GM21367 (cell line): ENCODE measurements around the gene NUP210.
A peak's percentile ranks its signal among the peaks of the same experiment; 100 is the strongest.
"Not testable (repeated sequence)": the region's sequence is repeated elsewhere in the genome, so short reads cannot be mapped to it uniquely, and the experiment has no call there.

Experiments used
- ATAC-seq: cut with Tn5 transposase; IDR thresholded peaks from one replicate; pipeline ENCODE4 v1.9.1; 2021; ENCODE audit not compliant: unreplicated experiment

Gene NUP210

DNA sequence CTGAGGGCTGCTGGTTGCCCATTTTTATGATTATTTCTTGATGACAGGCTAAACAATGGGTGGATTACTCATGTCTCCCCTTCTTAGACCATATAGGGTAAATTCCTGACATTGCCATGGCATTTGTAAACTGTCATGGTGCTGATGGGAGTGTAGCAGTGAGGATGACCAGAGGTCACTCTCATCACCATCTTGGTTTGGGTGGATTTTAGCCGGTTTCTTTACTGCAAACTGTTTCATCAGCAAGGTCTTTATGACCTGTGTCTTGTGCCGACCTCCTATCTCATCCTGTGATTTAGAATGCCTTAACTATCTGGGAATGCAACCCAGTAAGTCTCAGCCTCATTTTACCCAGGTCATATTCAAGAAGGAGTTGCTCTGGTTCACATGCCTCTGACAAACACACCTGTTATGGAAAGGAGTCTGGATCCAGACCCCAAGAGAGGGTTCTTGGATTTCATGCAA, 10.3 kb upstream of the NUP210 start:
- not testable (repeated sequence) for ATAC-seq

DNA sequence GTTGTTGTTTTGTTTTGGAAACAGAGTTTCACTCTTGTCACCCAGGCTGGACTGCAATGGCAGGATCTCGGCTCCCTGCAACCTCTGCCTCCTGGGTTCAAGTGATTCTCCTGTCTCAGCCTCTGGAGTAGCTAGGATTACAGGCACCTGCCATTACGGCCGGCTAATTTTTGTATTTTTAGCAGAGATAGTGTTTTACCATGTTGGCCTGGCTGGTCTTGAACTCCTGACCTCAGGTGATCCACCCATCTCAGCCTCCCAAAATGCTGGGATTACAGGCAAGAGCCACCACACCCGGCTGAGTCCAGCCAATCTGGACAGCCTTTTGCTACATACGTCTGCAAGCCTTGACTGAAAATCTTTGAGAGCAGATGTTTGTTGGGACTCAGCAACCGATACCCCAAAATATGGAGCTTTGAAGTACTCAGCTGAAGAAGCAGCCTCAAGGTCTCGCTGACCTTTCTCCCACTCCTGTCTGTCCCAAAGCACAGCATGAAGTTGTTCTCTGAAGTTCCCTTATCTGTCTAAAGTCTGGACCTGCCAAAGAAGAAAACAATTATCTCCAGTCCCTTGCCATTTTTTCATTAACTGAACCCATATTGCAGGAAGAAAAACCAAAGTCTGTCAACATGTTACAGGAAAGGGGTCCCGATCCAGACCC, 9.6 kb upstream of the NUP210 start:
- ATAC-seq = no peak

DNA sequence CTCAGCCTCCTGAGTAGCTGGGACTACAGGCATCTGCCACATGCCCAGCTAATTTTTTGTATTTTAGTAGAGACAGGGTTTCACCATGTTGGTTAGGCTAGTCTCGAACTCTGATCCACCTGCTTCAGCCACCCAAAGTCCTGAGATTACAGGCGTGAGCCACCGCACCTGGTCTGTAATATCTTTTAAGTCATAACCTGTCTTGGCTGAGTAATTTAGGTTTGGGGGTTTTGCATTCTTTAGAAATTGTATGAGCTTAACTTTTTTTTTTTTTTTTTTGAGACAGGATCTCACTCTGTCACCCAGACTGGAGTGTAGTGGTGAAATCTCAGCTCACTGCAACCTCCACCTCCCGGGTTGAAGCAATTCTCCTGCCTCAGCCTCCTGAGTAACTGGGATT, 8.6 kb upstream of the NUP210 start:
- not testable (repeated sequence) for ATAC-seq

DNA sequence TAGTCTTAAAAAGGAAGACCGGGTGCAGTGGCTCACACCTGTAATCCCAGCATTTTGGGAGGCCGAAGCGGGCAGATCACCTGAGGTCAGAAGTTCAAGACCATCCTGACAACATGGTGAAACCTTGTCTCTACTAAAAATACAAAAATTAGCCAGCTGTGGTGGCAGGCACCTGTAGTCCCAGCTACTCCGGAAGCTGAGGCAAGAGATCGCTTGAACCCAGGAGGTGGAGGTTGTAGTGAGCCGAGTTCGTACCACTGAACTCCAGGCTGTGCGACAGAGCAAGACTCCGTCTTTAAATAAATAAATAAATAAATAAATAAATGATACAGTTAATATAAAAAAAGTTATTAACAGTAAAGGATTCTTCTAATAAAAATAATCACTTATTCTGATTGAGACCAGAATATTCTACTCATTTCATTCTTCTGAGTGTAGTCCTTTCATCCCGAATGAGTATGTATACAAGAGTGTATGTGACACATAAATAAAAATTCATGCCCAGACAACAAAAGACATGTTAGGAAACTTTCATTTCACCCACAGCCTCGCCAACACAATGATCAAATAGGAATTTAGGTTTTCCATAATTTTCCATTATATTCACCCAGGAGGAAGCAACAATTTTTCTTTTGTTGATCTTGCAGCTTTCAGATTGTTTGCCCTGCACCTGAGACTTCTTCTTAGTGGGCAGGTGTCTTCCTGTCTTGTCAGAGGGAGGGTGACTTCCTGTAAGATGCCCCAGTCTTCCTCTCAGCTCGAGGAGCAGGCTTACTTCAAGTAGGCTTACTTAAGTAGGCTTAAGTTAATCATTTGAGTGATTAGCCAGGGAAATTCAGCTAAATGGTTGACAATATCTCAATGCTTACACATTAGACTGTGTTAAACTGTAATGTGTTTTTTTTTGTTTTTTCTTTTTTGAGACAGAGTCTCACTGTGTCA, 7.8 kb upstream of the NUP210 start:
- no peak for ATAC-seq

DNA sequence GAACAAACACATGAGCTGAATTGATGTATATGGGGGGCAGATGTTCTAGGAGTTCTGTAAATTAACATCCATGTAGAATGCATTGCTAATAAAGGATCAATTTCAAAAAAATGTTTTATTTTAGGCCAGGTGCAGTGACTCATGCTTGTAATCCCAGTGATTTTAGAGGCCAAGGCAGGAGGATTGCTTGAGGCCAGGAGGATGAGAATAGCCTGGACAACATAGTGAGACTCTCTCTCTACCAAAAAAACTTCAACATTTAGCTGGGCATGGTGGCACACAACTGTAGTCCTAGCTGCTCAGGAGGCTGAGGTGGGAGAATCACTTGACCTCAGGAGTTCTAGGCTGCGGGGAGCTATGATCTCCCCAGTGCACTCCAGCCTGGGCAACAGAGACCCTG, 6.5 kb upstream of the NUP210 start:
- no peak for ATAC-seq

DNA sequence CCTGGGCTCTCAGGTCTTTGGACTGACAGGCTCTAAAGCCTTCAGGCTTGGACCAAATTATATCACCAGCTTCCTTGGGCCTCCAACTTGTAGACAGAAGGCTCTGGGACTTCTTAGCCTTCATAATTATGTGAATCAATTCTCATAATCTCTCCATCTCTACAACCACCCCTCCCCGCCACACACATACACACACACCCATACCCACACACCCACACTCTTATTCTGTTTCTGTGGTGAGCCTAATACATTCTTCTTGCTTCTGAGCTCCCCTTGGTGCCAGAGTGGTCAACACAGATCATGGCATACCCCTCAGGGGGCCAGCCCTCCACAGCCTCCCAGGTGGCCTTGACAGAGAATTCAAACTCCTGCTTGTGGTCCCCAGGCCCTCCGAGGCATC, 5.6 kb upstream of the NUP210 start:
- ATAC-seq = no peak

DNA sequence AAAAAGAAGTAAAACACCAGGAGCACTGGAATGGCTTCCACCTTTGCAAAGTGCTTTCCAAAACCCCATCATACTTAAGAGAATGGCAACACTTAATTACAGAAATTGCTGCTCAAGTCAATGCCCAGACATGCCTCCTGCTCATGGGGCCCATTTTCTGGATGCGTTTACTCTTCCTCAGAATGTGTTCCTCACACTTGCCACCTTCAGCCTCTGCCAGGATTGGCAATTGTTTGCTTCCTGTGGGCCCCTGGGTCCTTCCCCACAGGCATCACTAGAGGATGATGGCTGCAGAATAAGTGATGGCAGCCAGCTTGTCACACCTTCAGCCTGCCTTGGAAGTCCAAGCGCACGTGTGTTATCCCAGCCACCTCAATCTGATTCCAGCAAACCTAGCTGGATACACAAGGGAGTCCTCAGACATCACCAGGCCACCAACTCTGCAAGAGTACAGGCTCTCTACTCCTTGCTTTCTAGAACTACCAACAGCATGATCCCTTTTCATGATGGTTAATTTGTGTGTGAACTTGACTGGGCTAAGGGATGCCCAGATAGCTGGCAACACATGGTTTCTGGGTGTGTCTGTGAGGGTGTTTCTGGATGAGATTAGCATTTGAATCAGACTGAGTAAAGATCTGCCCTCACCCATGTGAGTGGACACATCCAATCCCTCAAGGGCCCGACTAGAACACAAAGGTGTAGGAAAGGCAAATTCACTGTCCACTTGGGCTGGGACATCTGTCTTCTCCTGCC, 4.9 kb upstream of the NUP210 start:
- ATAC-seq = no peak

DNA sequence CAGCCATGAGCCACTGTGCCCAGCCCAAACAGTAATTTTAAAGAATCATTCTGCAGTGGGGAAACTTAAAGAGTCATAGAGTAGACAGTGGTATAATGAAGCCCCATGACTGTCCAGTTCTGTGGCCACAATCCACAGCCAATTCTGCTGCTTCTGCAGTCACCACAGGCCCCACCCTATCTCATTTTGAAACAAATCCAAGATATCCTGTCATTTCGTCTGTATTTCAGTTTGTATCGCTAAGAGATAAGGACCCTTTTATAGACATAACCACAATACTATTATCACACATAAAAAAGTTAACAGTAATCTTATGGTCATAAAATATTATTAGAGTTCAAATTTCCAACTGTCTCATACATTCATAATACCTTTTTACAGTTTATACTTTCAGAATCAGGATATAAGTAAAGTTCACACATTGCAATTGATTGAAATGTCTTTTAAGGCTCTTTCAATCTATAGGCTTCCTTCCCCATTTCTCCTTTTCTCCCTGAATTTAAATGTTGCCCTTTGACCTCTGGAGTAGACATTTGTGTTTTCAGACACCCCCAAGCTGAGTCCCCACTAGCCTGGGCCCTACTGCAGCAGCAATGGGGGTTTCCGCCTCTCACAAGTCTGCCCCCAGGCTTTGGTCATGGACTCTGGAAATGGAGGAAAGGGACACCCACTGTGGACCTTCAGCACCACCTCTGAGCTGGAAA, 4.2 kb upstream of the NUP210 start:
- ATAC-seq = no peak

DNA sequence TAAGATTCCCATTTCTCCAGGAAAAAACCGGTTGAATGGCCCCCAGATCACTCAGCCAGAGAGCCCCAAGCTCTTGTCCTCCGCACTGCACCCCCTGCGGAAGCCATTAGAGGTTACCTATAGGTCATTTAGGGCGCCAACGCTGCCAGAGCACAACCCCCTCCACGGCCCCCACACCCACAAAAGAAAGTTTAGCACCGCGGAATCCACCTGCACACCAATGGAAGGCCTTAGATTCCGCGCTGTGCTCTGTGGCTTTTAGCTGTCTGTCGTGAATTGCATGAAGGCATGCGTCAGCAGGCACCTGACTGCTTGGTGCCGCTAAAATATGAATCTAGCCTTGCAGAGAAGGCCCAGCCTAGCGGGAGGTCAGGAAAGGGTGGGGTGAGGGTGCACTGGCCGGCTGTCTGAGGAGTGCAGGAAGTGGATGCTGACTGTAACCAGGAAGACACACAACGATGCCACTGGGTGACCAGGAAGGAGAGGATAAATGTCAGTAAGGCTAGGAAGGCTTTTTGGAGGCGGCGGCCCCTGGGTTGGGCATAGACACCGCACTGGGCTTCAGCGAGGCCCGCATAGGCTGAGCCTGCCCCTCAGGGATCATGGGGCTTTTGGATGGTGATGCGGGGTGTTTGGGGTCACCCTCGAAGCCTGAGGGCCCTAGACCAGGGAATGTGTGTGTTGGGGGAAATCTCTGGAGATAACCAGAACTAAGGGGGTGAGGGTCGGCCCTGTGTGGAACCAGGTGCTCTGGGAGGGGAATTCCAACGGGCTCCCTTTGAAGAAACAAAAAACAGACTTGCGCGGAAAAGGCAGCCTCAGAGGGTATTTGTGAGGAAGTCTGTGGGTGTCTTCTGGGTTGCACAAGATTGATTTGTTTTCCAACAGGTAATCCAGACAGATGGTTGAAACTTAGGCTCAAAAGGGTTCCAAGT, 976 bp upstream of the NUP210 start:
- ATAC-seq = no peak

DNA sequence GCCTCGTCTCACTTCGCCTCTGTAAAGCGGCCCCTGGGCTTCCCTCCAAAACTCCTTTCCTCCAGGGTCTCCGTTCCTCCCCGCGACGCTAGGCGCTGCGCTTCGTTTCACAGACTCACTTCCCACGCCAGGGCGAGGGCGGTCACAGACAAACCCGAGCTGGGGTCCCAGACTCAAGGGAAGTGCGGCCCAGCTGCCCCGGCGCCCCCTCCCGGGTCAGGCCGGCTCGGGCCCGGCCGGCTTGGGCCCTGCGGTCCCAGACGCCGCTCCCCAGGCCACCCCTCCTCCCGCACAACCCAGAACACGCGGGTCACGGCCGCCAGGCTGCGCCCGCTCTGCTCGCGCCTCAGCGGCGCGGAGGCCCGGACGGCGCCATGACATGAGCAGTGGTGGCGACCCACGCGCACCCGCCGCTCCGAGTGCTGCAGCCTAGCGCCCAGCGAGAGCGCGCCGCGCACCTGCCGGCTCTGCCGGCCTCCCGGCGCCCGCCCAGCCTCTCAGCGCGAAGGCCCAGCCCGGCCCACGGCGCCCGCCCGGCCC, 547 bp downstream of the NUP210 start:
- peak; percentile 34 for ATAC-seq

DNA sequence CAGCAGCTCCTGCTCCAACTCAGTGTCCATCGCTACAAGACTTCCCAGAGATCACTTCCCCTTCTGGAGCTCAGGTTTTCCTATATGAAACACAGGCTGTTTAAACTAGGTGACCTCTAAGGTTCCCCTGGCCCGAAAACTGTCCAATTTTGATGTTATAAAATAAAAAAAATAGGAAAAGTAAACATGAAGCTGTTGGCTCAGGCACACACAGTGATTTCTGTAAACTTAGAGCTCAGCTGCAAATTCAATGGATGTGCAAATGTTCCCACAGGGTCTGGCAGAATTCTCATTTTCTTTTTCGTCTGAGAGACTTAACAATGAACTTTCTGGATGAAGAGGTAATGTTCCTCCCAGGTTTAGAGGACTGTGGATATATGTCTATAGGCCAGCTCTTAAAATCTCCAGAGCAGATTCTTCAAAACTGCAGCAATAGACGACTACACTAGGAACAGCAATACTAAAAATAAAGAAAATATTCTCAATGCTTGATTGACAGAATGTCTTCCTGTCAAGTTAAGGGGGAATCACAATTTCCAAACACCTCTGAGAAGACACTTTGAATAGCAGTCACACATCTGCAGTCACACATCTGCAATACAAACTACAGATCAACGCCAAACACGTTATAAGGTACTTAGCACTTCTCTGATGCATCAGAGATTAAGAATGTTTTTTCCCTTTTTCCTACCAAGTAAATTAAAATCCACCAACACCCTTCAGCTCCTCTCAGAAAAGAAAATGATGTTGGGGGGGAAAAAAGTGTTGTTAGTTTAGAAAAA, 2.8 kb downstream of the NUP210 start:
- no peak for ATAC-seq

DNA sequence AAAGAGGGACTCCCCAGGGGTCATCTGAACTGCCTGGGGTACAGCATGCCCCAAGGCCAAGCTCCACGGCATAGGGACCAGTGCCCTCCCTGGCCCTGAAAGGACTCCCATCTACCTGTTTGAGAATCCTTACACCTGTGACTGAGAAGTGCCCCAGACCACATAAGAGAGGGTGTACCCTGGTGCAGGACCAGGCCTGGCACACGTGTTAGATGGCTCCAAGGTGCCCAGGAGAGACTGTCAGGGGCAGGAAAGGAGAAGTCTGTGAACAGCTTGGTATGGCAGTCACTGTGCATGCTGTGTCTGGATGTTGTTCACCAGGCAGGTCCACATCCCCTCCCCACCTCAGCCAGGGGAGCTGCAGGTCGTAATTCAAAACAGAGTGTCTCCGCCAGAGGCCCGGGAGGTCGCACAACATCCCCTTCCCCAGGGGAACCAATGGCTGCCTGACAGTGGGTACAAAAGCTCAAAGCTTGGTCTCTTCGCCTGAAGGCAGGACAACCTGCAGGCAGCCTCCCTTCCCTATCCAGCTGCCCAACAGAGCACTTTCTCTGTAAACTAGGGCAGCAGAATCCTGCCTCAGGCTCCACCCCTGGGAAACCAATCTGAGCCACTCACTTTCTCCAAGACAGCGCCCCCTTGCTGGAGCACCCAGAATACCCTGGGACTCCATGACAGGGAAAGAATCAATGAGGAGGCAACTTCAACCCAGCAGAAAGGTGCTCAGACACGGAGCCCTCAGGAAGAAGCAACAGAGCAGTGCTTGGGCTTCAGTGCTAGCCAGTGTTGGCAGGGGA, 3.9 kb downstream of the NUP210 start:
- no peak for ATAC-seq

DNA sequence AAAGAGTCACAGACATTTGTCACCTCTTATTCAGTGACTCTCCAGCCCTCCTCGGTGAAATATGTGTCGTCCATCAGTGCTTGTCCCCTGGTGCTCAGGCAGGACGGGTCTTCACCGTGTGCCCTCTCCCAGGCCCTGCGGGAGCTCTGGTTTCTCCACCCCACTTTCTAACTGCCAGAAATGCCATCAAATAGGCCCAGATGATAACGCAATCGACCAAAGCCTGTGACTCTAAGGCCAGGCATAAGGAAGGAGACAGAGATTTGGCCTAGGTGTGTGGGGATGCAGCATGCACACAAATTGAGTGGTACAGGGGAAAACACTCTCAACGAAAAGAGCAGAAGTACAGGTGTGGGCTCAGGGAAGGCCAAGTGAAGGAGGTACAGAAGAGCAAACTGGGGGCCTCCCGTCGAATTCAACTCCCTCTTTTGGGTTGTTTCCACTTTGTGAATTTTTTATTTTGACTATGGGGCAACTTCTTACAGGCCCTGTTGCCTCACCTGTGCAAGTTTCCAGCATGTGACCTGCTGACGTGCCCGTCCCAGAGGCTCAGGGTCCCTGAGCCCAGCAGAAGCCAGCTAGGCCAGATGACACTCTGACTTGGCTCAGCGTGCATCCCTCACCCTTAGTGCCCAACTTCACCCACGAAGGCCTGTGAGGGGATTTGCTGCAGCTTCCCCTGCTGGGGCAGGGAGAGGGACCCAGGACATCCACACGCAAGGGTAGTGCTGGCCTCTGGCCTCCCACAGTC, 4.7 kb downstream of the NUP210 start:
- ATAC-seq = no peak

DNA sequence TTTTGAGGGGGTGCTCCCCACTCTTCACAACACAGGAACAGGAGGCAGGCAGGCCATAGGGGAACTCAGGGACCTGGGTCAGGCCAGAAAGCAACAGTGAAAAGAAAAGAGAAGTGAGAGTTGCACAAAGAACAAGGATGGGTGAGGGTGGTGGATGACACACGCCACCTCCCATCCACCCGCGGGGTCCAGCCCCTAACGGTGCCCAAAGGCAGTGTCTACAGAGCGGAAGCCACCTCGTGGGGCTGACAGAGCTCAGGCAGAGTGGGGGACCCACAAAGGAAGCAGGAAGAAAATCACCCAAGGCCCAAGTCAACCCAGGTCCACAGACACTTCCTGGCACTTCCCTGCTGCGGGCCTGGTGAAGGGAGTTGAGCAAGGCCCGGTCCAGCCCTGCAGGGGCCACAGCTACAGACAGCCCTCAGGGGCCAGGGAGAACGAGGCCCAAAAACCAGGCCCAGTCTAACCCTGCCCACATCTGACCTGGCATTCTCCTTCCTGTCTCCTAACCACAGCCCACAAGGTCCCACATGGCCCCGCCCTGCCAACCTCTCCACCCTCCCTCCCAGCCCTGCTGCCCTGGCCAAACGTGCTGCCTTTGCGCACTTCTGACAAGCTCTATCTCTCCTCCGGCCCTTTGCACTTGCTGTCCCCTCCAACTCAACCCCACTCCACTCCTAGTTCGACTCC, 5.9 kb downstream of the NUP210 start:
- peak; percentile 85 for ATAC-seq

DNA sequence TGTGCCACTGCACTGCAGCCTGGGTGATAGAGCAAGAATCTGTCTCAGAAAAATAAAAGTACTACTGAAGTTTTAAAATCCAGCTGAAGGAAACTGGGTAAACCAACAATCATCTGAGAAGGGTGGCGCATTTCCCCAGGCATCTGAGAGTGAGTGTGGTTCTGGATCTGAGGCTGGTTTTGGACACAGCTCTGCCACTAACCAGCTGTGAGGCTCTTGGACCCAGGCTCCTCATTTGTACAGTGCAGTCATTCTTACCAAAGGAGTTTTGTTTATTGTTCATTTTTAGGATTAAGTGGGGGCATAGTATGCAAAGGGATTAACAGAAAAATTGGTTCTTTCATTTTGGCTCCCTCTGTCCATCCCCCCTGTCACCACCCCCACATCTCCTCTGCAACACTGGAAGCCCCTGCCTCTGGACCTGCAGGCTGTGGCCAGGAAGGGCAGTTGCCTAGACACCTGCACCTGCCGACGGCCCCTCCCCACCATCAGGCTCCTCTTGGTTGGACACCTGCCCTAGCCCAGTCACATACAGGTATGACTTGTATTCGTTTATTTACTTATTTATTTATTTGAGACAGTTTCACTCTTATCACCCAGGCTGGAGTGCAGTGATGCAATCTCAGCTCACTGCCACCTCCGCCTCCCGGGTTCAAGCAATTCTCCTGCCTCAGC, 8.8 kb downstream of the NUP210 start:
- no peak for ATAC-seq

DNA sequence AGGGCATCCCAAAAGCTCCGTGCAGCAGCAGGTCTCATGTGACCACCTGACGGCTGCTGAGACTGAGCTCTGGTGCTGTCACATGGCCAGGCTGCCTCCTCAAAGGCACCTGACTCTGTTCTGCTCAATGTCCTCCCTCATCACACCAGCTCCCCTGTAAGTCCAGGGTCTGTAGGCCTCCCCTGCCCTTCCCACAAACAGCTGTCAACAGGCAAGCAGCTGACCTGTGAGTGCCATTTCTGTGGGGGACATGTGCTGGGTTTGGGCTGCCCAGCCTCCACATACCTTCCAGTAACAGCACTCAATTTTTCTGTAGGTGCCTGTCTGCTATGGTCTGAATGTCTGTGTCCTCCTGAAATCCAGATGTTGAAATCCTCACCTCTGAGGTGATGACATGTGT, 11.2 kb downstream of the NUP210 start:
- ATAC-seq = no peak
